ENCODE data around the gene CCT3.
A peak's percentile ranks its signal among the peaks of the same experiment; 100 is the strongest.
"Not testable (repeated sequence)": the region's sequence is repeated elsewhere in the genome, so short reads cannot be mapped to it uniquely, and the experiment has no call there.

The CCT3 gene

GRCh38 chr1:156368157-156368658, 30.1 kb upstream of the CCT3 start:
- no peak for DNase-seq

- no peak for DNase-seq
These were observed 29.5 kb upstream of the CCT3 start for GRCh38 chr1:156367383-156368156.

GRCh38 chr1:156366378-156367166, 28.5 kb upstream of the CCT3 start:
- DNase-seq, result no peak

GRCh38 chr1:156365754-156366153, 27.7 kb upstream of the CCT3 start:
- DNase-seq, result no peak

GRCh38 chr1:156360534-156360933, 22.4 kb upstream of the CCT3 start:
- DNase-seq, result no peak

GRCh38 chr1:156359973-156360372, 21.9 kb upstream of the CCT3 start:
- DNase-seq, result no peak

- DNase-seq, result no peak
These were observed 21.2 kb upstream of the CCT3 start for GRCh38 chr1:156359249-156359648.

- DNase-seq, result no peak
These were observed 20.5 kb upstream of the CCT3 start for GRCh38 chr1:156358641-156359040.

GRCh38 chr1:156357977-156358376, 19.9 kb upstream of the CCT3 start:
- DNase-seq, result no peak

- peak; percentile 61 for DNase-seq
These were observed 18.9 kb upstream of the CCT3 start for GRCh38 chr1:156356875-156357534.

- DNase-seq, result no peak
These were observed 18.3 kb upstream of the CCT3 start for GRCh38 chr1:156356262-156356874.

- not testable (repeated sequence) for DNase-seq
These were observed 14.4 kb upstream of the CCT3 start for GRCh38 chr1:156352481-156352880.

- DNase-seq, result no peak
These were observed 9.2 kb upstream of the CCT3 start for GRCh38 chr1:156347331-156347730.

GRCh38 chr1:156346636-156347035, 8.5 kb upstream of the CCT3 start:
- DNase-seq, result no peak

GRCh38 chr1:156346035-156346434, 7.9 kb upstream of the CCT3 start:
- not testable (repeated sequence) for DNase-seq

GRCh38 chr1:156344409-156344808, 6.3 kb upstream of the CCT3 start:
- DNase-seq, result no peak

- DNase-seq, result no peak
These were observed 4.3 kb upstream of the CCT3 start for GRCh38 chr1:156342166-156342955.

- no peak for DNase-seq
These were observed 258 bp downstream of the CCT3 start for GRCh38 chr1:156337888-156338179.

GRCh38 chr1:156337052-156337887, 822 bp downstream of the CCT3 start:
- no peak for DNase-seq

- DNase-seq, result no peak
These were observed 1.9 kb downstream of the CCT3 start for GRCh38 chr1:156336242-156336641.

- not testable (repeated sequence) for DNase-seq
These were observed 14.9 kb downstream of the CCT3 start for GRCh38 chr1:156323179-156323578.
